T47D (cell line): ENCODE results near the gene DOK4.
A peak's percentile ranks its signal among the peaks of the same experiment; 100 is the strongest.

Experiments
- DNase-seq, 2 experiments: peaks; one replicate each; pipeline versions ENCODE4 v3.0.0 to v3.0.0-alpha.2; 2011 to 2012; ENCODE audit warnings: low read depth in 1 of 2, low spot score in 1 of 2
- JUND ChIP-seq: IDR thresholded peaks from 2 replicates; pipeline ENCODE4 v1.6.1; 2012; ENCODE audit warnings: low read depth
- in situ Hi-C: cut with HindIII; loops from 2 replicates; pipeline ENCODE4 v1.10.0; 2016; ENCODE audit warnings: low sequenced_read_pairs, low pct_unique_long_range_greater_than_20kb

The DOK4 gene

GRCh38 chr16:57432989-57433388 lies 53.3 kb downstream of the DOK4 start:
- in situ Hi-C loops: no loop called here
- no peak for DNase-seq
- no peak for TF ChIP-seq JUND

GRCh38 chr16:57432505-57432904 lies 53.8 kb downstream of the DOK4 start:
- no peak for DNase-seq
- in situ Hi-C loops: no loop called here
- no peak for TF ChIP-seq JUND

- DNase-seq: no peak
- TF ChIP-seq JUND: no peak
- in situ Hi-C loops: no loop called here
These were observed 55.3 kb downstream of the DOK4 start for GRCh38 chr16:57430955-57431354.

GRCh38 chr16:57427824-57428223 lies 58.5 kb downstream of the DOK4 start:
- in situ Hi-C loops: no loop called here
- no peak for TF ChIP-seq JUND
- DNase-seq: no peak

- in situ Hi-C loops: no loop called here
- DNase-seq: no peak
- TF ChIP-seq JUND: no peak
These were observed 59.0 kb downstream of the DOK4 start for GRCh38 chr16:57427307-57427706.

- no peak for DNase-seq
- no peak for TF ChIP-seq JUND
- in situ Hi-C loops: no loop called here
These were observed 59.9 kb downstream of the DOK4 start for GRCh38 chr16:57426356-57426755.

GRCh38 chr16:57424583-57424982 lies 61.7 kb downstream of the DOK4 start:
- in situ Hi-C loops: no loop called here
- TF ChIP-seq JUND: no peak
- no peak for DNase-seq

GRCh38 chr16:57423152-57423551 lies 63.1 kb downstream of the DOK4 start:
- in situ Hi-C loops: no loop called here
- no peak for TF ChIP-seq JUND

GRCh38 chr16:57422026-57422944 lies 64.0 kb downstream of the DOK4 start:
- TF ChIP-seq JUND: no peak
- peak in 1 of 2 experiments; percentile 65 for DNase-seq
- in situ Hi-C loops: no loop called here

More at GRCh38 chr16:57423152-57423551, 63.1 kb downstream of the DOK4 start:
- no peak for DNase-seq
